Endothelial cell (in vitro differentiated cells): ENCODE data around the gene BTK. TPM values are rescaled to one million over a fixed set of nuclear protein-coding genes. Genes with fewer than 3 reads are reported as not detected.

Experiments
- DNase-seq: peaks from one replicate; pipeline ENCODE4 v3.0.0; 2021; ENCODE audit warnings: low spot score
- H3K27ac Mint-ChIP-seq: one replicate; pipeline ENCODE4 v1.8.0; 2021; ENCODE audit warnings: mixed read lengths, inconsistent platforms; ENCODE audit not compliant: unreplicated experiment
- H3K27me3 Mint-ChIP-seq: one replicate; pipeline ENCODE4 v1.8.0; 2021; ENCODE audit warnings: mild to moderate bottlenecking, moderate library complexity, mixed read lengths, inconsistent platforms; ENCODE audit not compliant: unreplicated experiment
- H3K36me3 Mint-ChIP-seq: one replicate; pipeline ENCODE4 v1.8.0; 2021; ENCODE audit warnings: mild to moderate bottlenecking, low read depth, mixed read lengths, inconsistent platforms; ENCODE audit not compliant: unreplicated experiment
- H3K4me1 Mint-ChIP-seq: one replicate; pipeline ENCODE4 v1.8.0; 2021; ENCODE audit warnings: mild to moderate bottlenecking, mixed read lengths, inconsistent platforms; ENCODE audit not compliant: unreplicated experiment
- H3K4me3 Mint-ChIP-seq: one replicate; pipeline ENCODE4 v1.8.0; 2021; ENCODE audit warnings: mild to moderate bottlenecking, mixed read lengths, inconsistent platforms; ENCODE audit not compliant: unreplicated experiment
- H3K9me3 Mint-ChIP-seq: one replicate; pipeline ENCODE4 v1.8.0; 2021; ENCODE audit warnings: mixed read lengths, inconsistent platforms; ENCODE audit not compliant: unreplicated experiment
- CTCF ChIP-seq: fragments of 200-600 bp; sonication (generic); IDR thresholded peaks from one replicate; pipeline ENCODE4 v1.5.0; 2021; ENCODE audit warnings: antibody characterized with exemption; ENCODE audit not compliant: unreplicated experiment
- total RNA-seq: library from RNA; stranded (reverse); fragmentation: NEBNext Ultra II Directional; extraction: Animal tissue kit (Norgen Biotek cat#: 25700); gene quantifications from one replicate; pipeline ENCODE4 v1.2.1, GENCODE V29; 2021; ENCODE audit not compliant: unreplicated experiment

BTK gene
- total RNA-seq, 1 donor from 2014 or later = 9.4 TPM

GRCh38 chrX:101370888-101371504, 15.0 kb downstream of the BTK start:
- no peaks in the 10 kb centered on the region for H3K27me3 Mint-ChIP-seq
- TF ChIP-seq CTCF = no peak

GRCh38 chrX:101369687-101370086, 16.3 kb downstream of the BTK start:
- Mint-ChIP-seq H3K4me3 (no peak overlapping the region), H3K27me3 (no peaks in the 10 kb centered on the region), H3K36me3 (no peaks in the 10 kb centered on the region), H3K9me3 (no peaks in the 10 kb centered on the region), H3K27ac (no peak overlapping the region), H3K4me1 (peaks cover 8% of the 10 kb centered on the region)
- DNase-seq = no peak
- no peak for TF ChIP-seq CTCF

More at GRCh38 chrX:101370888-101371504, 15.0 kb downstream of the BTK start:
- H3K36me3 Mint-ChIP-seq = no peaks in the 10 kb centered on the region
- H3K27ac Mint-ChIP-seq = peak overlapping the region; percentile 57
- no peak overlapping the region for H3K4me3 Mint-ChIP-seq
- peaks cover 8% of the 10 kb centered on the region for H3K4me1 Mint-ChIP-seq
- no peaks in the 10 kb centered on the region for H3K9me3 Mint-ChIP-seq
- DNase-seq = no peak

- Mint-ChIP-seq H3K4me1 (peaks cover 8% of the 10 kb centered on the region), H3K9me3 (no peaks in the 10 kb centered on the region), H3K27me3 (no peaks in the 10 kb centered on the region), H3K4me3 (no peak overlapping the region), H3K27ac (no peak overlapping the region), H3K36me3 (no peaks in the 10 kb centered on the region)
- DNase-seq = no peak
- TF ChIP-seq CTCF = no peak
These were observed 17.2 kb downstream of the BTK start for GRCh38 chrX:101368800-101369199.

- Mint-ChIP-seq H3K4me1 (peaks cover 8% of the 10 kb centered on the region), H3K9me3 (no peaks in the 10 kb centered on the region), H3K36me3 (no peaks in the 10 kb centered on the region), H3K27me3 (no peaks in the 10 kb centered on the region), H3K4me3 (no peak overlapping the region), H3K27ac (no peak overlapping the region)
- TF ChIP-seq CTCF = no peak
- no peak for DNase-seq
These were observed 20.6 kb downstream of the BTK start for GRCh38 chrX:101365301-101365795.

- H3K4me1 Mint-ChIP-seq = peaks cover 3% of the 10 kb centered on the region
- no peaks in the 10 kb centered on the region for H3K9me3 Mint-ChIP-seq
- no peak overlapping the region for H3K4me3 Mint-ChIP-seq
- H3K36me3 Mint-ChIP-seq = no peaks in the 10 kb centered on the region
- H3K27ac Mint-ChIP-seq = no peak overlapping the region
- TF ChIP-seq CTCF = no peak
- no peaks in the 10 kb centered on the region for H3K27me3 Mint-ChIP-seq
- no peak for DNase-seq
These were observed 23.2 kb downstream of the BTK start for GRCh38 chrX:101362757-101363156.
